Stimulated activated CD4-positive, alpha-beta T cell treated with anti-CD3 and anti-CD28 coated beads, Interleukin-1b, Interleukin-23, amount 100 ng/mL, for 4 hours (primary cell): ENCODE data around the gene CDH24.

Experiments used
- DNase-seq, 2 donors: peaks; one replicate each; pipeline ENCODE4 v3.0.0-alpha.2; 2020; ENCODE audit warnings: low read depth in 2 of 2

The CDH24 gene

DNA sequence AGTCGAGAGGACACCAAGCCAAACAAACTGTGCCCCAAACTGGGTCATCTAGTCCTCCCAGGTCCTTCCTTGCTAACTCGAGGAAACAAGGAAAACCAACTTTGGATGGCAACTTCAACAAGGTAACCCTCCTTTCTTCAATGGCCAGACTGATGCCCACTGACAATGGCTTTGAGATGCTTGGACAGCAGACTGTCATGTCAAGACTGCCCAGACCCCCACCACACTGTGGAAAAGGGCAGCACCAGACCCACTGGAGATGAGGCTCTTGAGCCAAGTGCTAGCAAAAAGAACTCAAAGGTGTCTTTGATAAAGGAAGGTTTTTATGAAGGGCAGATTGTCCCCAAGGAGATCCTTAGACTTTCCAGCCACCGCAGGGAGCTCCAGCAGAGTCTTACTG lies 9.0 kb upstream of the CDH24 start:
- no peak for DNase-seq

- DNase-seq, result no peak
These were observed 6.3 kb upstream of the CDH24 start for GRCh38 chr14:23063601-23064000.

DNA sequence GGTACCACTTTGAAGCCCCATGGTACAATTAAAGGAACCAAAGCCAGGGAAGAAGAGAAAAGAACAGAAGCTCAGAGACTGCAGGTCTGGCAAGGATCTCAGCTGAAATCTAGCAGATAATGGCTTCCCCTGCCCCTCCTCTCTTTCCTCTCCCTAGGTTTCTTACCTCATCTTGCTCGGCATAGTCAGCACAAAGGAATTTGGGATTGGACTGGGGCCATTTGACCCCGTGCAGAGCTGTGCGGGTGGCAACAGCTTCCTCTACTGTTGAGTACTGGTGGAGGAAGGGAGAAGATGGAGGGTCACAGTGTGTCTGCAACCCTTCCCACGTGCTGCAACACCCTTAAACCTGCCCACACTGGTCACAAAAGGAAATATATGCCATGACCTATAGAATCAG lies 4.7 kb upstream of the CDH24 start:
- no peak for DNase-seq

DNA sequence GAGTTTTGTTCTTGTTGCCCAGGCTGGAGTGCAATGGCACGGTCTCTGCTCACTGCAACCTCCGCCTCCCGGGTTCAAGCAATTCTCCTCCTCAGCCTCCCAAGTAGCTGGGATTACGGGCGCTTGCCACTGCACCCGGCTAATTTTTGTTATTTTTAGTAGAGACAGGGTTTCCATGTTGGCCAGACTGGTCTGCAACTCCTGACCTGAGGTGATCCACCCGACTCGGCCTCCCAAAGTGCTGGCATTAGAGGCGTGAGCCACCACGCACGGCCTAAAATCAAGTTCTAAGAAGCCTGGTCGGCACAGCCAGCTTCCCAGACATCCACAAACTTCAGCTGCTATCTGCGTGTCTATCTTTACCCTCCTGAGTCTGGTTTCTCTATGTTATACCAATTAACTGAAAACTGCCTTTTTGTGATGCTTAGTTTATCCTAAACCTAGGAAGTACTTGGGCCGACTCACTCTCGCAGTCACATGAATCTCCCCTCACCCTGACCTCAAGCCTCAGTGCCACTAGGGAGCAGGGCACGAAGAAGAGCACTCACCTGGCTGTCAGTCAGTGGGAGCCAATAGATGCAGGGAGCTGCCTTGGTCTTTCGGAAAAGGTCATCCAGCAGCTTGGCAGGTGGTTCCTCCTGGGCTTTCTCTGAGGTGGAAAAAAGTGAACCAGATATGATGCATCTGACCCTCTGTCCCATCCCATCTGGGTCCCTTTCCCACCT lies 3.4 kb upstream of the CDH24 start:
- no peak for DNase-seq

- DNase-seq, result no peak
These were observed 1.6 kb upstream of the CDH24 start for GRCh38 chr14:23058654-23059504.

DNA sequence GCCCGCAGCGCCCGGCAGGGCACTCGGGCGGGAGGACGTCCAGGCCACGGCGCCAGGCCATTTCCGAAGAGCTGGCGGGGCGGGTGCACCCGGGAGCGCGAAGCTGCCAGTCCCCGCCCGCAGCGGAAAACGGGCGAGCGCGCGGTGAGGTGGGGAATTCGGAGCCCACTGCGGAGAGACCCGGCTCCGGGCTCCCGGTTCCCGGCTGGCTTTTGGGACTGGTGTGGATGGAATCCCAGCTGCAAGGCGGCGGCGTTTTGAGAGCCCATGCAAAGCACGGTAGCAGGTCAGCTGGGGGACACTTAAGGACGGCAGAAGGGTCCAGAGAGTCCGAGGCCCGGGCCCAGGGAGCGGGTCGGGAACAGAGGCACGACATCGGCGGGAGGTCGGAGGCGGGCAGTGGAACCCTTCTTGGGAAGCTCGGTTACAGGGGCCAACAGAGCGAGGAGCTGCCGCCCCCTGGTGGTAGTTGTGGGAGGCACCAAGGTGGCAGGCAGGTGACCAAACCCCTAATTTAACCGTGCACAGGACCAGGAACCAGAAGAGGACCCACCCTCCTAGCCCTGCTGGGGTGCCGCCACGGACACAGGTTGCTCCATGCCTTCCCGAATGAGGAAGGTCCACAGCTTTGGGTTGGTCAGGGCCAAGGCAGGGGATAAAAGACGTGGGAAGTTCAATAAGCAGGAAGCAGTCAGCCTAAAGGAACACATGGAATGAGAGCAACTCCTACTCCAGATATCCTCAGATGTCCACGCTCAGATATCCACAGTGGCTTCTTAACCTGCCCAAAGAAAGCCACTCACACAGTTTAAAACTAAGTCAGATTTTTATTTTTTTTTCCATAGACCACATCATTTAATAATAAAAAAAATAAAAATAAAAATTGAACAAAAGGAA lies 685 bp upstream of the CDH24 start:
- DNase-seq, result peak; percentile 87

DNA sequence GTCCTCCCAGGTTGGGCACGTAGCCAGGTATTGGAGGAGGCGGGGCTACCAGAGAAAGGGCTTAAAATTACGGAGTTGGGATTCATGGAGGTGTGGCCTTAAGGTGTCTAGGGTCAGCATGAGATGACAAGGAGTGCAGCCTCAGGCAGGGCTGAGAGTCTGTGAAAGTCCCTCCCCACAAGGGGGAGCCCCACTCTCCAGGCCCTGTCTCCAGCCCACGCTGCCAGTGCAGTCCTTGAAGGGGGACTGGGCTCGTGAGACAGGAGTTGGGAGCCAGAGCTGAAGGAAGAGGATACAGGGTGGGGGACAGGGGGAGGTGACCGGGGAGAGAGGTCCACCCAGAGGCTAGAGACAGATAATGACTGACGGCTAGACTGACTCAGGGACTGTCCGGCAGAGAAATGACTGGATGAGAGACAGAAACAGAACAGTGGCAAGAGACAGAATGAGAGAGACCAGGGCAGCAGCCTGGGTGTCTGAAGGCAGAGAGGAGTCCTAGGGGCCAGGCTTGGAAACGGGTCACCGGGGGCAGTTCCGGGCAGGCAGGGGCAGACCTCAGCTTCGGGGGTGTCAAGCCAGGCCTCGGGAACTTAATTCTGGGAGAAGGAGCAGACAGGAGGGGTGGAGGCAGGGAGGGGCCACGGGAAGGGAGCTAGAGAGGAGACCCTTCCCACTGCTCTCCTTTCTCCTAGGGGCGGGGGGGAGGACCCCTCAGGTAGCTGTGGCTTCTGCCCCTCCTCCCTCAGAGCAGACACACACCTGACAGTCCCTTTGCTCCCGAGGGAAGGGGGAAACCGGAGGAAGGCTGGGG lies 970 bp downstream of the CDH24 start:
- peak; percentile 61 to 63 for DNase-seq

DNA sequence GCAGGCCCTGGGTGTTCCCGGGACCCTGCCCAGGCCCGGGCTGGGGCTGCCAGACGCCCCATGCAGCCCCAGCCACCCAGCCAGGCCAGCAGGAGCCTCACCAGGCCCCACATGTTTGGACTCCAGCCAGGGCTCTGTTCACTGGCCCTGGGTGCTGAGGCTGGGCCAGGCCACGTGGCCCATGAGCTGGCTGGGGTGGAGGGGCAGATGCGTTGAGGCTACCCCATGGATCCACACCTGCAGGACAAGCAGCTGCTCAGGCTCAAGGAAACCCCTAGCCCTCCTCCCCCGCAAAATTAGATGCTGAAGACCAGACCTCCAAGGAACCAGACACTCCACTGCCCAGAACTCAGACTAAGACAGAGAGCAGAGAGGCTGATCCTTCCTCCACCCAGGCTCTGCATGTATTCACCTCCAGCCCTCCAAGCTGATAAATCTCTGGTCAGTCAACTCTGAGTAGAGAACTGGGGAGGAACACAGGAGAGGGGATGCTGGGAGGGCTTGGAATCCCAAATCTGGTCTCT lies 1.6 kb downstream of the CDH24 start:
- no peak for DNase-seq

DNA sequence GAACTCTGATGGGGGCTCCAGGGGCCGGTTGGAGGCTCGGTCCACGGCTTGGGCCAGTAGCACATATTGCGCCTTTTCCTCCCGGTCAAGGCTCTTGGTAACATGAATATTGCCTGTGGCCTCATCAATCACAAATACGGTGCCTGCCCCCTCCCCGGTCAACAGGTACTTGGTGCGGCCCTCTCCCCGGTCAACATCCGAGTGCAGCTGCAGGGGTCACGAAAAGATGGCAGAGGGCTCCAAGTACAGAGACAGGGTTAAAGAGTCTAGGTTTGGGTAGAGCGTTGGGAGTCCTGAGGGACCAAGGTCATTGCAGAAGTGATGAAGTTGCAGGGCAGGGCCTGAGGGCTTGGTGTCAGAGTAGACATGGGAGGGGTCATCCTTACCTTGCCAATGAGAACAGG lies 2.2 kb downstream of the CDH24 start:
- DNase-seq, result no peak

DNA sequence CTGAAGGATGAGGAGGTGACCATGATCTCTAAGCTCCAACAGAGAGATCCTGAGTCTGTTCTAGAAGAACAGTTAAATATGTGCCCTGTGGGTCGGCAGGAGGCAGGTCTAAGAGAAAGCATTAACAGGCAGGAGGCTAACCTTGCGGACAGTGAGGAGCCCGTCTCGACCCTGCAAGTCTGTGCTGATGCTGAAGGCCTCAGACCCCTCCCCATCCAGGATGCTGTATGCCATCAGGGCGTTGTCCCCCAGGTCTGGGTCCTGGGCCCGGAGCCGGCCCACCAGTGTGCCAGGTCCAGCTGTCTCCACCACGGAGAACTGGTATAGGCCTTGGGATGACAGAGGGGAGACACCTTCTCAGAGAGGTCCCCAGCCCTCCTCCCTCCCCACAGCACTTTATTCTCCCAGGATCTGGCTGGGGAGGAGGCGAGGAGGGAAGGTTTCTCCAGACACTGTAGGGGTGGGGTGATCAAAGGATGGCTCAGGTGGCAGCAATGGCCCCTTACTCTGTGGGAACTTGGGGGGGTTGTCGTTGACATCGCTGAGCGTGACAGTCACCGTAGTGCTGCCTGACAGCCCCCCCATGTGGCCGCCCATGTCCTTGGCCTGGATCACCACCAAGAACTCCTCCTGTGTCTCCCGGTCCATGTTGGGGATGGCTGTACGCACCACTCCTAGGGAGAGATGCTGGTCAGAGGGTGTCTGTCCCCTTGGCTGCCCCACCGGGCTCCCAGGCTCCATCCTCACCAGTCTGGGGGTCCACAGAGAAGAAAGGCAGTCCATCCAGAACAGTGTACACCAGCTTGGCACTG lies 3.1 kb downstream of the CDH24 start:
- peak in 1 of 2 donors; percentile 20 for DNase-seq

DNA sequence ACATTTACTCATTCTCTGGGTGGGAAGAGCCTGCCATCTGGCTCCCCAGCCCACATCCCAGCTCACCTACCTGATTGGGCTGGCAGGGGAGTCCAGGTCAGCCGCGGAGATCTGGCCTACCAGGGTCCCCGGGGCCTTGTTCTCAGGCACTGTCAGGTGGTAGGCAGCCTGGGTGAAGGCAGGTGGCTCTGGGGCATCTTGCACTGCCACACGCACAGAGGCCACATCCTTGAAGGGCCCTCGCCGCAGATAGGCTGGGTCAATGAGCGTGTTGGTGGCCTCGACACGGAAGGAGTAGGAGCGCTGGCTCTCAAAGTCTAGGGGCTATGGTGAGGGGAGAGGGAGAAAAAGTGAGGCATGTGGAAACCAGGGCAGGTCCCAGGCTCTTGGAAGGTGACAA lies 3.9 kb downstream of the CDH24 start:
- no peak for DNase-seq

GRCh38 chr14:23052671-23053070 lies 4.6 kb downstream of the CDH24 start:
- DNase-seq, result no peak

- DNase-seq, result no peak
These were observed 5.1 kb downstream of the CDH24 start for GRCh38 chr14:23052182-23052623.

GRCh38 chr14:23051141-23052057 lies 5.9 kb downstream of the CDH24 start:
- DNase-seq, result no peak

- no peak for DNase-seq
These were observed 8.3 kb downstream of the CDH24 start for GRCh38 chr14:23049011-23049410.

DNA sequence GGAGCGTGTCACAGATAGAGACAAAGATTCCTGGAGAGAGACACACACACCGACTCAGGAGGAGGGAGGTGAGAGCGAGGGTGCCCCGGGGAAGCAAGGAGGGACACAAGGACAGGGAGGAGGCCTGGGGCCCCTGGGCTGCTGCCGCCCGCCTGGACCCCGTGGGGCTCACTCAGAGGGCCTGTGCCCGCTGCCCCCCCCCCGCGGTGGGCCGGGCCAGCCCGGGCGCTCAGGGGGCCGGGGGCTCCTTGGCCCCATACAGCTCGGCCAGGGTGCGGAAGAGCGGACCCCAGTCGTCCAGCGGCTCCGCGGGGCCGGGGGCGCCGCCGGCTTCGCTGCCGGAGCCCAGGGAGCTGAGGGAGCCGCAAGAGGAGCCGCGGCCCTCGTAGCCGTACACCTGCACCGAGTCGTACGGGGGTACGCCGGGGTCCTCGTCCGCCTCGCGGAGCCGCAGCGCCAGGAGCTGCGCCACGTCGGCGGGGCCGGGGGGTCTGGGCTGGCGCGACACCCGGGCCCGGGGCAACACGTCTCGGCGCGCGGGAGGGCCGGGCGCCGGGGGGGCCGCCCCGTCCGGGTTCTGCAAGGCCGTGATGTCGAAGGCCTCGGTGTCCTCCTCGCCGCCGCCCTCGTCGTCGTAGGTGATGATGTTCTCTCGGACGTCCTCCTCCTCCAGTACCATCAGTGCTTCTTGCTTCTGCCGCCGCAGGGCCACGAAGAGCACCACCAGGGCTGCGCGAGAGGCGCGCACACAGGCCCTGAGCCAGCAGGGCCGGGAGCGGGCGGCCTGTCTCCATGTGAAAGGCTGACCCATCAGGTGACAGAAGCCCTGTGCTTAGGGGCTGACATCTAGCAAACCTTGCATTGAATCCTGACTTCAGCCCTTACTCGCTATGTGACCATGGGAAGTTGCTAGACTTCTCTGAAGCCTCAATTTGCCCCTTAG lies 9.3 kb downstream of the CDH24 start:
- no peak for DNase-seq

DNA sequence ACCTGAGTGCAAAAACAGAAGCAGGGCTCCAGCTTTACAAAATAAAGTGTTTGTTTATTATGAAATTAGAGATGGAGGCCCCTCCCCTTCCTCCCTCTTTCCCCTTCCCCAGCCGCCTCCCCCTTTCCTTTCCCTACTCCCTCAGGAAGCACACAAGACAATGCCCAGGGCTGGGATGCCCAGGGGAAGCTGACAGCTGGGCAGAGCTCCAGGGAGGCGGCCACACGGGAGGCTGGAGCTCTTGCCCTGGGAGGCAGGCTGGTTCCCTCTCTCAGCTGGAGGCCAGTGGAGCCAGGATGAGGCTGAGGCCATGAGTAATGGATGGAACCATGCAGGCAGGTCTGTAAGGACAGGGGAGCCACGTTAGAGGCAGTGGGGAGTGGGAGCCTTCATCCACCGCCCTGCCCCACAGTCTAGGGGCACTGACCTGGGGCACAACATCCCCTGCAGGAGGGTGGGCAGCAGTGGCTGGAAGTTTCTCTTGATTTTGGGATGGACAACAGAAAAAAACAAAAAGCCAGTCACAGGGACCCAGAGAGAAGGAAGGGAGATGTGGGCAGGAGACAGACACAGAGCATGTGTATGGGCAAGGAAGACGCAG lies 10.2 kb downstream of the CDH24 start:
- DNase-seq, result no peak
